ENCODE data around the gene LRCH4. TPM values are rescaled to one million over a fixed set of nuclear protein-coding genes. Genes with fewer than 3 reads are reported as not detected.
A peak's percentile ranks its signal among the peaks of the same experiment; 100 is the strongest.

The LRCH4 gene
- total and polyA plus RNA-seq, 2 of the 13 experiments (the other 11 are each of a cell fraction or from before 2014, with no cell fraction given) = 7.0 to 9.3 TPM

- TF ChIP-seq ZNF574 (CRISPR knock-in tag; IDR thresholded peaks at IDR 0.05) (peak; percentile 9; the same call in 1 of the 2 replicates), TFDP2 (CRISPR knock-in tag; IDR thresholded peaks at IDR 0.05) (peak; percentile 89), BHLHE40 (IDR thresholded peaks at IDR 0.05; ENCODE audit: low read length) (peak; percentile 53; the same call in 1 of the 2 replicates), RBM39 (IDR thresholded peaks at IDR 0.05; ENCODE audit: low read depth, low read length, poor library complexity, severe bottlenecking) (peak; percentile 35), PBX3 (CRISPR knock-in tag; IDR thresholded peaks at IDR 0.05; ENCODE audit: borderline replicate concordance) (peak; percentile 98; the same call in 1 of the 2 replicates), JUNB (CRISPR knock-in tag; IDR thresholded peaks at IDR 0.05; ENCODE audit: borderline replicate concordance) (no peak), KAT8 (CRISPR knock-in tag; IDR thresholded peaks at IDR 0.05) (peak; percentile 57; the same call in 1 of the 2 replicates), ZNF598 (CRISPR knock-in tag; IDR thresholded peaks at IDR 0.05; ENCODE audit: borderline replicate concordance) (0 out of 2 replicates have a peak, but pooled peaks have one; percentile 18), TFDP1 (CRISPR knock-in tag; IDR thresholded peaks at IDR 0.05; ENCODE audit: borderline replicate concordance) (peak; percentile 54; the same call in 1 of the 2 replicates), NONO (IDR thresholded peaks at IDR 0.05) (no peak), NONO (CRISPR knock-in tag; conservative IDR thresholded peaks at IDR 0.05) (peak; percentile 36; the same call in 1 of the 2 replicates), ZNF619 (CRISPR knock-in tag; IDR thresholded peaks at IDR 0.05) (no peak), SNAPC4 (CRISPR knock-in tag; IDR thresholded peaks at IDR 0.05) (no peak), ZFY (CRISPR knock-in tag; IDR thresholded peaks at IDR 0.05) (peak; percentile 20), PHF20 (CRISPR knock-in tag; IDR thresholded peaks at IDR 0.05) (peak; percentile 4; the same call in 1 of the 2 replicates), TBX2 (CRISPR knock-in tag; IDR thresholded peaks at IDR 0.05; ENCODE audit: borderline replicate concordance) (0 out of 2 replicates have a peak, but pooled peaks have one; percentile 47), PAF1 (CRISPR knock-in tag; IDR thresholded peaks at IDR 0.05) (no peak)
These were observed 517 bp upstream of the LRCH4 start, which contains the start of gene FBXO24 (continued) for GRCh38 chr7:100586266-100587025.

All from HepG2 (cell line).